Uterus (tissue), 4 donors: ENCODE measurements around the gene SPRN. TPM values are rescaled to one million over a fixed set of nuclear protein-coding genes. Genes with fewer than 3 reads are reported as not detected.
"Not testable (repeated sequence)": the region's sequence is repeated elsewhere in the genome, so short reads cannot be mapped to it uniquely, and the experiment has no call there.

ENCODE experiments used
- DNase-seq, 2 donors: peaks; one replicate each; pipeline ENCODE4 v3.0.0-alpha.2; 2019 to 2020
- H3K27ac ChIP-seq, 2 donors: fragments of 200-600 bp; sonication (generic); 1 replicate in 1 of 2; 2 replicates in 1 of 2; pipeline ENCODE4 v1.5.1; 2016 to 2018
- H3K27me3 ChIP-seq, 2 donors: fragments of 200-600 bp; sonication (generic); one replicate each; pipeline ENCODE4 v1.5.1; 2018 to 2019; ENCODE audit warnings: control low read depth in 1 of 2
- H3K36me3 ChIP-seq, 2 donors: fragments of 200-600 bp; sonication (generic); one replicate each; pipeline ENCODE4 v1.5.1; 2019; ENCODE audit warnings: control low read depth in 1 of 2
- H3K4me1 ChIP-seq, 2 donors: fragments of 200-600 bp; sonication (generic); one replicate each; pipeline ENCODE4 v1.5.1; 2018 to 2019; ENCODE audit warnings: control low read depth in 1 of 2
- H3K4me3 ChIP-seq, 2 donors: fragments of 200-600 bp; sonication (generic); 1 replicate in 1 of 2; 2 replicates in 1 of 2; pipeline ENCODE4 v1.5.1; 2018 to 2019; ENCODE audit warnings: mild to moderate bottlenecking in 1 of 2
- H3K9me3 ChIP-seq, 2 donors: fragments of 200-600 bp; sonication (generic); one replicate each; pipeline ENCODE4 v1.5.1; 2019; ENCODE audit warnings: control low read depth in 1 of 2
- CTCF ChIP-seq, 4 experiments: fragments of 200-600 bp in 2 of 4; fragments of 450-650 bp in 2 of 4; sonication (generic) in 2 of 4; IDR thresholded peaks; one replicate each; pipeline ENCODE4 v1.5.1; 2016 to 2019; ENCODE audit warnings: antibody characterized with exemption in 4 of 4, mild to moderate bottlenecking in 2 of 4, moderate library complexity in 1 of 4
- POLR2A ChIP-seq, 2 donors: fragments of 450-650 bp; IDR thresholded peaks; one replicate each; pipeline ENCODE4 v1.6.1; 2016; ENCODE audit warnings: antibody characterized with exemption in 2 of 2, mild to moderate bottlenecking in 1 of 2, moderate library complexity in 1 of 2
- intact Hi-C: fragments of 100-400 bp; cut with DNase I; formaldehyde crosslinking; loops from one replicate; pipeline ENCODE4 v1.15.1; 2023; ENCODE audit warnings: low total_unique reads
- total RNA-seq, 4 donors: library from RNA; depleted of rRNA in 3 of 4; stranded (reverse); fragments of >200 nt in 3 of 4; gene quantifications; one replicate each; pipeline versions ENCODE4 v1.1.0 to v1.2.4, GENCODE V29; 2014 to 2023
- donor health status: DM: yes; HTN: yes; CAD: no.

SPRN gene
- total RNA-seq, 4 donors from 2014 or later, result 0.62 TPM; not detected in 3

- peak in 1 of 2 donors; percentile 6 for DNase-seq
- intact Hi-C loops, result no loop called here
- no peaks in the 10 kb centered on the region for H3K27me3 ChIP-seq
- H3K27ac ChIP-seq, result no peak overlapping the region
- no peak overlapping the region for H3K4me3 ChIP-seq
- H3K4me1 ChIP-seq, result no peaks in the 10 kb centered on the region
- H3K9me3 ChIP-seq, result peaks cover 0 to 3% of the 10 kb centered on the region in 2 donors
- H3K36me3 ChIP-seq, result no peaks in the 10 kb centered on the region
- TF ChIP-seq POLR2A (IDR thresholded peaks at IDR 0.05) (no peak), CTCF (IDR thresholded peaks at IDR 0.05) (no peak)
Measured at GRCh38 chr10:133440633-133441285, 16.3 kb upstream of the SPRN start.

- TF ChIP-seq CTCF (IDR thresholded peaks at IDR 0.05), result no peak
- TF ChIP-seq POLR2A (IDR thresholded peaks at IDR 0.05), result no peak
- no peaks in the 10 kb centered on the region for H3K4me1 ChIP-seq
- no peaks in the 10 kb centered on the region for H3K27me3 ChIP-seq
- no peak overlapping the region for H3K27ac ChIP-seq
- H3K4me3 ChIP-seq, result no peak overlapping the region
- H3K36me3 ChIP-seq, result no peaks in the 10 kb centered on the region
- intact Hi-C loops, result no loop called here
- no peak for DNase-seq
- no peaks in the 10 kb centered on the region for H3K9me3 ChIP-seq
Measured at GRCh38 chr10:133439517-133440461, 15.4 kb upstream of the SPRN start.

- H3K4me1 ChIP-seq, result no peaks in the 10 kb centered on the region
- no peak for TF ChIP-seq CTCF (IDR thresholded peaks at IDR 0.05)
- TF ChIP-seq POLR2A (IDR thresholded peaks at IDR 0.05), result no peak
- H3K27me3 ChIP-seq, result no peaks in the 10 kb centered on the region
- DNase-seq, result no peak
- H3K4me3 ChIP-seq, result no peak overlapping the region
- no peak overlapping the region for H3K27ac ChIP-seq
- intact Hi-C loops, result no loop called here
- no peaks in the 10 kb centered on the region for H3K36me3 ChIP-seq
- H3K9me3 ChIP-seq, result no peaks in the 10 kb centered on the region
Measured at GRCh38 chr10:133438711-133439273, 14.4 kb upstream of the SPRN start.

- H3K4me1 ChIP-seq, H3K27ac ChIP-seq, H3K4me3 ChIP-seq, H3K27me3 ChIP-seq, intact Hi-C loops, DNase-seq, H3K9me3 ChIP-seq, H3K36me3 ChIP-seq: not testable (repeated sequence)
Measured at GRCh38 chr10:133432789-133433188, 8.4 kb upstream of the SPRN start.

GRCh38 chr10:133431888-133432613 lies 7.6 kb upstream of the SPRN start:
- H3K9me3 ChIP-seq, intact Hi-C loops, H3K27me3 ChIP-seq, DNase-seq, H3K4me1 ChIP-seq, H3K27ac ChIP-seq, H3K36me3 ChIP-seq, H3K4me3 ChIP-seq: not testable (repeated sequence)

GRCh38 chr10:133429571-133429970 lies 5.1 kb upstream of the SPRN start:
- H3K4me1 ChIP-seq, H3K9me3 ChIP-seq, H3K27me3 ChIP-seq, H3K36me3 ChIP-seq, intact Hi-C loops, H3K4me3 ChIP-seq, H3K27ac ChIP-seq, DNase-seq: not testable (repeated sequence)

- intact Hi-C loops, DNase-seq, H3K27ac ChIP-seq, H3K27me3 ChIP-seq, H3K9me3 ChIP-seq, H3K4me3 ChIP-seq, H3K4me1 ChIP-seq, H3K36me3 ChIP-seq: not testable (repeated sequence)
Measured at GRCh38 chr10:133424102-133424501, 323 bp downstream of the SPRN start.
